ENCODE data around the gene RSU1. TPM values are rescaled to one million over a fixed set of nuclear protein-coding genes. Genes with fewer than 3 reads are reported as not detected.

Gene RSU1
- total and polyA plus RNA-seq, 2 donors (not counting 1 experiment from before 2014, with no cell fraction given) = 46.9 to 252 TPM

GRCh38 chr10:16822027-16822426, 4.8 kb upstream of the RSU1 start:
- H3K4me3 ChIP-seq (replicated peaks in 1 of 4; ENCODE audit: control extremely low read depth in 1 of 4, insufficient read depth in 1 of 4, low read depth in 3 of 4, low read length in 4 of 4) = no peak overlapping the region
- H3K4me1 ChIP-seq (ENCODE audit: control insufficient read depth, extremely low read depth, insufficient read depth, low read length) = peaks cover 2% of the 10 kb centered on the region
- H3K9me3 ChIP-seq (ENCODE audit: control insufficient read depth, insufficient read depth, low read depth, low read length) = no peaks in the 10 kb centered on the region
- no peak overlapping the region for H3K27ac ChIP-seq (ENCODE audit: insufficient read depth, low read length)
- H4K20me1 ChIP-seq (ENCODE audit: control insufficient read depth, extremely low read depth, insufficient read depth, low read length) = no peaks in the 10 kb centered on the region
- no peak overlapping the region for H2AFZ ChIP-seq (ENCODE audit: low read length)
- H3K79me2 ChIP-seq (ENCODE audit: control insufficient read depth, insufficient read depth, low read length) = no peaks in the 10 kb centered on the region
- no peak overlapping the region for H3K9ac ChIP-seq (ENCODE audit: insufficient read depth, low read length)
- DNase-seq (ENCODE audit: low read depth in 2 of 2) = no peak
- H3K27me3 ChIP-seq (ENCODE audit: control insufficient read depth, insufficient read depth, low read length) = no peaks in the 10 kb centered on the region
- no peaks in the 10 kb centered on the region for H3K36me3 ChIP-seq (ENCODE audit: control insufficient read depth, insufficient read depth, low read length)
- no peak overlapping the region for H3K4me2 ChIP-seq (ENCODE audit: extremely low read depth, insufficient read depth, low read length)
- no peak for TF ChIP-seq EZH2 (IDR thresholded peaks at IDR 0.05; ENCODE audit: low read length, missing control alignments)
- no peak for TF ChIP-seq CTCF (conservative IDR thresholded peaks at IDR 0.05 in 1 of 2, IDR thresholded peaks at IDR 0.05 in 1 of 2; ENCODE audit: low read depth in 1 of 2, low read length in 2 of 2)

- H3K79me2 ChIP-seq (ENCODE audit: control insufficient read depth, insufficient read depth, low read length) = peaks cover 15% of the 10 kb centered on the region
- no peaks in the 10 kb centered on the region for H3K27me3 ChIP-seq (ENCODE audit: control insufficient read depth, insufficient read depth, low read length)
- no peak for TF ChIP-seq EZH2 (IDR thresholded peaks at IDR 0.05; ENCODE audit: low read length, missing control alignments)
- no peak for TF ChIP-seq CTCF (conservative IDR thresholded peaks at IDR 0.05 in 1 of 2, IDR thresholded peaks at IDR 0.05 in 1 of 2; ENCODE audit: low read depth in 1 of 2, low read length in 2 of 2)
- no peak overlapping the region for H2AFZ ChIP-seq (ENCODE audit: low read length)
- H3K4me2 ChIP-seq (ENCODE audit: extremely low read depth, insufficient read depth, low read length) = no peak overlapping the region
- H3K27ac ChIP-seq (ENCODE audit: insufficient read depth, low read length) = no peak overlapping the region
- H3K36me3 ChIP-seq (ENCODE audit: control insufficient read depth, insufficient read depth, low read length) = no peaks in the 10 kb centered on the region
- H4K20me1 ChIP-seq (ENCODE audit: control insufficient read depth, extremely low read depth, insufficient read depth, low read length) = no peaks in the 10 kb centered on the region
- DNase-seq (ENCODE audit: low read depth in 2 of 2) = no peak
- H3K9ac ChIP-seq (ENCODE audit: insufficient read depth, low read length) = no peak overlapping the region
- no peak overlapping the region for H3K4me3 ChIP-seq (replicated peaks in 1 of 4; ENCODE audit: control extremely low read depth in 1 of 4, insufficient read depth in 1 of 4, low read depth in 3 of 4, low read length in 4 of 4)
- H3K4me1 ChIP-seq (ENCODE audit: control insufficient read depth, extremely low read depth, insufficient read depth, low read length) = peaks cover 7% of the 10 kb centered on the region
- H3K9me3 ChIP-seq (ENCODE audit: control insufficient read depth, insufficient read depth, low read depth, low read length) = no peaks in the 10 kb centered on the region
Measured at GRCh38 chr10:16820421-16820820, 3.2 kb upstream of the RSU1 start.

GRCh38 chr10:16820018-16820417, 2.8 kb upstream of the RSU1 start:
- H3K9me3 ChIP-seq (ENCODE audit: control insufficient read depth, insufficient read depth, low read depth, low read length) = no peaks in the 10 kb centered on the region
- TF ChIP-seq EZH2 (IDR thresholded peaks at IDR 0.05; ENCODE audit: low read length, missing control alignments) (no peak), CTCF (conservative IDR thresholded peaks at IDR 0.05 in 1 of 2, IDR thresholded peaks at IDR 0.05 in 1 of 2; ENCODE audit: low read depth in 1 of 2, low read length in 2 of 2) (no peak)
- no peaks in the 10 kb centered on the region for H4K20me1 ChIP-seq (ENCODE audit: control insufficient read depth, extremely low read depth, insufficient read depth, low read length)
- no peak overlapping the region for H2AFZ ChIP-seq (ENCODE audit: low read length)
- no peak overlapping the region for H3K4me2 ChIP-seq (ENCODE audit: extremely low read depth, insufficient read depth, low read length)
- H3K79me2 ChIP-seq (ENCODE audit: control insufficient read depth, insufficient read depth, low read length) = peaks cover 19% of the 10 kb centered on the region
- H3K27me3 ChIP-seq (ENCODE audit: control insufficient read depth, insufficient read depth, low read length) = no peaks in the 10 kb centered on the region
- no peak for DNase-seq (ENCODE audit: low read depth in 2 of 2)
- no peak overlapping the region for H3K9ac ChIP-seq (ENCODE audit: insufficient read depth, low read length)
- no peak overlapping the region for H3K4me3 ChIP-seq (replicated peaks in 1 of 4; ENCODE audit: control extremely low read depth in 1 of 4, insufficient read depth in 1 of 4, low read depth in 3 of 4, low read length in 4 of 4)
- H3K4me1 ChIP-seq (ENCODE audit: control insufficient read depth, extremely low read depth, insufficient read depth, low read length) = peaks cover 7% of the 10 kb centered on the region
- H3K27ac ChIP-seq (ENCODE audit: insufficient read depth, low read length) = no peak overlapping the region
- H3K36me3 ChIP-seq (ENCODE audit: control insufficient read depth, insufficient read depth, low read length) = peaks cover 3% of the 10 kb centered on the region
